Endometrial microvascular endothelial cells (primary cell): ENCODE results near the gene ADAP1. TPM values are rescaled to one million over a fixed set of nuclear protein-coding genes. Genes with fewer than 3 reads are reported as not detected.

Experiments
- in situ Hi-C: cut with HindIII; loops from 2 replicates; pipeline ENCODE4 v1.10.0; 2017; ENCODE audit warnings: low sequenced_read_pairs, low pct_unique_long_range_greater_than_20kb; ENCODE audit errors: inconsistent ontology term
- total RNA-seq: library from RNA; depleted of rRNA; stranded (reverse); fragments of >200 nt; gene quantifications from one replicate; pipeline ENCODE4 v1.2.3, GENCODE V29; 2015; ENCODE audit errors: inconsistent ontology term

Gene ADAP1
- total RNA-seq, 1 donor from 2014 or later: 6.4 TPM

DNA sequence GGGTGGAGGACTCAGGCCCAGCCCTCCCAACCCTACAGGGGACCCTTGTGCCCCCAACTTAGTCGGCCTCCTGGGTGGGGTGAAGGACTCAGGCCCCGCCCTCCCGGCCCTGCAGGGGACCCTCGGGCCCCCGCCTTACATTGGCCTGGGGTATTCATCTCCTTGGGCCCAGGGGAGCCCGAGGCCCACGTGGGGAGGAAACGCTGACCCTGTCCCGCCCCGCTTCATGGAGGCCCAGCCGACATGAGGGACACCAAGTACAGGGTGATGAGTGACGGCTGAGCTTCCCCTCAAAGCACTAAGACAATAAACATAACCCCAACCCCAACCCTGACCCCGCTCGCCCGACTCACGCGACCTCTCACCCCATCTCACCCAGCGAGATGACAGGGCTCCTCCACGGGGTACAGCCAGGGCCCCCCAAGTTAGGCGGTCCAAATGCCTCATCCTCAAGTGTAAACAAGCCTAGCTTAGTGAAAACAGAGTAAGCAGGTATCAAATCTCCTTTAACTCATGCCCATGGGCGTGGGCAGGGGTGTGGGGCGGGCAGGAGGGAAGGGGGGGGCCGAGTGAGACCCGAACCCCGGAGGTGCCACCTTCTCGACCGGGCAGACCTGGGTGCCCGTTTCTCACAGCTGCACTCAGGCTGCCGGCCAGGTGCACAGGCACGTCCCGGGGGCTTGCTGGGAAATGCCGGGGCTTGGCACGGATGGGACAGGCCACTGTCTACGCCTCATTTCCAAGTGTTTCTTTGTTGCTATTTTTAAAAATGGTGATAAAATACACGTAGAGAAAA, 36.7 kb upstream of the ADAP1 start:
- in situ Hi-C loops: no loop called here

- in situ Hi-C loops: no loop called here
Observed at GRCh38 chr7:990352-990932, 36.0 kb upstream of the ADAP1 start.

GRCh38 chr7:988963-989529, 34.6 kb upstream of the ADAP1 start:
- in situ Hi-C loops: no loop called here

DNA sequence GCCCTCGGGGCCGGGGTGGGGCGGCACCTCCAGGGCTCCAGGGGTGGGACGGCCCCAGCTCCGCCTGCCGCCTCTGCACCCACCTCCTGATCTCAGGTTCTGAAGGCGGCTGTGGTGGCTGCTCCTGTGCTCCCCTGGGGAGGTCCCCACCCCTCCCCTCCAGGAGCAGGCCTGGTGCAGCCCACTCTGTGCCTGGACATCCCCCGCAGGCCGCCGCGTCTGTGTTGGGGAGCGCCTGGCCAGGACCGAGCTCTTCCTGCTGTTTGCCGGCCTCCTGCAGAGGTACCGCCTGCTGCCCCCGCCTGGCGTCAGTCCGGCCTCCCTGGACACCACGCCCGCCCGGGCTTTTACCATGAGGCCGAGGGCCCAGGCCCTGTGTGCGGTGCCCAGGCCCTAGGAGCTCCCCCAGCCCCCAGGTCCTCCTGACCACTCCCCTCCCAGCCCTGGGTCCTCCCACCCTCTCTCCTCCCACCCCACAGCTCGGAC, 34.0 kb upstream of the ADAP1 start:
- in situ Hi-C loops: no loop called here

GRCh38 chr7:987909-988308, 33.4 kb upstream of the ADAP1 start:
- in situ Hi-C loops: no loop called here

DNA sequence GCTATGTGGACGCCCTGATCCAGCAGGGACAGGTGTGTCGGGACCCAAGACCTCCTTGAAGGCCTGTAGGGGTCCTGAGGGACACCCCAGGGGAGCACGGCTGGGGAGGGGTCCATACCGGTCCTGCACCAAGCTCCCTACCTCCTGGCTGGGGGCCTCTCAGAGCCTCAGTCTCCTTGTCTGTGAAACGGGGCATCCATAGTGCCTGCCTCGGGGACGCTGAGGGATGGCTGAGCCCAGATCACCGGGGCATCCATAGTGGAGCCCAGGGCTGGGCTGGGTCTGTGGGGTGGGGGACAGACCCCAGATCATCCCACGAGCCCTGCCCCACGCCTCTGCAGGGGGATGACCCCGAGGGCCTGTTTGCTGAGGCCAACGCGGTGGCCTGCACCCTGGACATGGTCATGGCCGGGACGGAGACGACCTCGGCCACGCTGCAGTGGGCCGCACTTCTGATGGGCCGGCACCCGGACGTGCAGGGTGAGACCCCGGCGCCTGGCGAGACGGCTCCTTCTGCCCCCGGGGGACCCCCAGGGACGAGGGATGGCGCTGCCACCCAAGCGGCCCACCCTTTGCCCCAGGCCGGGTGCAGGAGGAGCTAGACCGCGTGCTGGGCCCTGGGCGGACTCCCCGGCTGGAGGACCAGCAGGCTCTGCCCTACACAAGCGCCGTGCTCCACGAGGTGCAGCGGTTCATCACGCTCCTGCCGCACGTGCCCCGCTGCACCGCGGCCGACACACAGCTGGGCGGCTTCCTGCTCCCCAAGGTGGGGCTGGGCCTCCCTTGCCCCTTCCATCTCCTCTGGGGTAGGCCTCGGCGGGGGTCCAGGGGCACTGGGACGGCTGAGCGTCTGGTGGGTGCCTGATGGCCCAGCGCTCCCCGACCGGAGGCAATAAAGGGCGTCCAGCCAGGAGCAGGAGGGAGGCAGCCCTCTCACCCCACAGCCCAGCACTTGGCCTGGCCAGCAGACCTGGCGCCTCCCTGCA, 32.6 kb upstream of the ADAP1 start:
- in situ Hi-C loops: no loop called here

- in situ Hi-C loops: no loop called here
Observed at GRCh38 chr7:985915-986741, 31.6 kb upstream of the ADAP1 start.

- in situ Hi-C loops: no loop called here
Observed at GRCh38 chr7:985127-985416, 30.6 kb upstream of the ADAP1 start.

DNA sequence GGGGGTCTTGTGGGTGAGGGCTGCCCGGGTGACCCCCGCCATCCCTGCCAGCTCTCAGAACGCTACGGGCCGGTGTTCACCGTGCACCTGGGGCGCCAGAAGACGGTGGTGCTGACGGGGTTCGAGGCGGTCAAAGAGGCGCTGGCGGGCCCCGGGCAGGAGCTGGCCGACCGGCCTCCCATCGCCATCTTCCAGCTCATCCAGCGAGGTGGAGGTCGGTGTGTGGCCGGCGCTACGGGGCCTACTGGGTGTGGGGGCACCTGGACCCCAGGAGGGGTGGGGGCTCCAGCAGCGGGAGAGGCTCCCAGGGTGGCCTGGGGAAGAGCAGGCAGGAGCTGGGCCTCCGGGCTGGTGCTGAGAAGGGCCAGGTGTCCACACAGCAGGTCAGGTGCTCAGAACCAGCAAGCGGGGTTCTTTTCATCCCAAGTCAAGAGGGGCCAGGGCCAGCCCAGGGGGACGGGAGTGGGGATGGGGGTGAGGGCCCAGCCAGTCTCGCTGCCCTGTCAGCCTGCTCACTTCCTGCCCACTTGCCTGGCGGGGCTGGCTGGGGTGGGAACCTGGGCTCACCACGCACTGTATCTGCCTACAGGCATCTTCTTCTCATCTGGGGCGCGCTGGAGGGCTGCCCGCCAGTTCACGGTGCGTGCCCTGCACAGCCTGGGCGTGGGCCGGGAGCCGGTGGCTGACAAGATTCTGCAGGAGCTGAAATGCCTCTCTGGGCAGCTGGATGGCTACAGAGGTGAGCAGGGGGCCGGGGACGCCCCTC, 30.1 kb upstream of the ADAP1 start:
- in situ Hi-C loops: no loop called here

GRCh38 chr7:983616-984071, 29.2 kb upstream of the ADAP1 start:
- in situ Hi-C loops: no loop called here

DNA sequence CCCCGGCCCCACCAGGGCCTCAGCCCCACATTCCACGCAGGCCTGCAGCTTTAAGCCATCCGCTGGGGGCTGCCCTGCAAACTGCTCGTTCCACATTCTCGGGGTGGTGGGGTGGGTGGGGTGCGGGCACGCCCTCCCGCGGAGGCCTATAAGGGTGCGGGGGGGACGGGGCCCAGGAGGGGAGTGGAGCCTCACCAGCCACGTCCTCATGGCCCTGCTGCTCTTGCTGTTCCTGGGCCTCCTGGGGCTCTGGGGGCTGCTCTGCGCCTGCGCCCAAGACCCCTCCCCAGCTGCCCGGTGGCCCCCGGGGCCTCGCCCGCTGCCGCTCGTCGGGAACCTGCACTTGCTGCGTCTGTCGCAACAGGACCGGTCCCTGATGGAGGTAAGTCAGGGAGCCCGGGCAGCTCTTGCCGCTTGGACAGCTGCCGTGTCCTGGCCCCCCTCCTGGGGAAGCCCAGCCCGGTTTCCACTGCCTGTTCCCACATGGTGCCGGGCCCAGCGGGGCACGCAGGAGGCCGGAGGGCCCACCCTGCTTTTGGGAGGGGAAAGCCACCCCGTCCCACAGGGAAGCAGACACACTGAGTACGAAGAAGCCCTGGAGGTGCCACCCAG, 28.6 kb upstream of the ADAP1 start, which contains the start of gene CYP2W1:
Gene CYP2W1 (plus strand): TSS at position 178 of the 612 bp plus-strand sequence. CDS start 31 bp downstream, at position 209.
- in situ Hi-C loops: no loop called here

DNA sequence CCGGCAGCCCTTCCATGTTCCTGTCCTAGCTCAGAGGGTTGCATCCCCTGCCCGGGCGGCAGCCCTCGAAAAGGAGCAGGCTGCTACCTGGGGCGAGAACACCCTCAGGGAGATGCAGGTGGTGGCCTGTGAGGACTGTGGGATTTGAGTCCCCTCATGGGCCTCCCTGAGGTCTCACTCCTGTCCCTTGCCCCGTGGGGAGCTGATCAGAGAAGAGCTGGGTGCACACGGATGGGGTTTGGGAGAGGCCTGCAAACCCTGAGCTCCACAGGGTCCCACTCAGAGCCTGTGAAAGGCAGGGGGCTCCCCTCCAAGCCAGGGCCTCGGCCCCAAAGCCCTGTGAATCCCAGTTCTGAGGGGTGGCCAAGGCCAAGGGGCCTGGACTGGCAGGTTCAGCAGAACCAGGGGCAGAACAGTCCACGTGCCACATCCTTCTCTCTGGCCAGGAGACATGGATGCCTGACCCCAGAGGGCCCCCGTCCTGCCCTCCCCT, 28.1 kb upstream of the ADAP1 start:
- in situ Hi-C loops: no loop called here

DNA sequence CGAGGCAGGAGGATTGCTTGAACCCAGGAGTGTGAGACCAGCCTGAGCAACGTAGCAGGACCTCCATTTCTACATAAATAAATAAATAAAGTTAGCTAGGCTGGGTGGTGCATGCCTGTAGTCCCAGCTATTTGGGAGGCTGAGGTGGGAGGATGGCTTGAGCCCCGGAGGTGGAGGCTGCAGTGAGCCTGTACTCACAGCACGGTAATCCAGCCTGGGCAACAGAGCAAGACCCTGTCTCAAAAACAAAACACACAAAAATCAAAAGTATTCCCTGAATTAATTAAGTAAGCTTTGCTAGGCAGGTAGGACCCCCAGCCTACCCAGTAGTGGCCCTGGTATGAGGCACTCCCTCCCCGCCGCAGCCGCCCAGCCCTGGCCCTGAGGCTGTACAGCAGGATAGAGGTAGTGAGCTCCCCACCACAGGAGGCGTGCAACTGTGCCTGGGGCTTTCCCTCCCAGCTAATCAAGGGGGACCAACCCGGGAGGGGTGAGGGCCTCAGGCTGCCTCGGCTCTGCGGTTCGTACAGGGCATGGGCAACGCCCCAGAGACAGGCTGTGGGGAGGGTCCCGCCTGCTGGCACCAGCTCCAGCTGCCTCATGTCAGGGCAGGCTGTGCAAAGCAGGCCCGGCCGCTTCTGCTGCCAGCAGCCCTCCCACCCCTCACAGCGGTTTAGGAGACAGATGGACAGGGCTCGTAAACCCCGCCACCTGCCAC, 27.5 kb upstream of the ADAP1 start:
- in situ Hi-C loops: no loop called here

- in situ Hi-C loops: loop anchor here (10.0 kb wide), 1 partner anchor 65 kb away; the partner anchor contains the start of gene GPR146
Observed at GRCh38 chr7:979886-980571, 25.5 kb upstream of the ADAP1 start.

DNA sequence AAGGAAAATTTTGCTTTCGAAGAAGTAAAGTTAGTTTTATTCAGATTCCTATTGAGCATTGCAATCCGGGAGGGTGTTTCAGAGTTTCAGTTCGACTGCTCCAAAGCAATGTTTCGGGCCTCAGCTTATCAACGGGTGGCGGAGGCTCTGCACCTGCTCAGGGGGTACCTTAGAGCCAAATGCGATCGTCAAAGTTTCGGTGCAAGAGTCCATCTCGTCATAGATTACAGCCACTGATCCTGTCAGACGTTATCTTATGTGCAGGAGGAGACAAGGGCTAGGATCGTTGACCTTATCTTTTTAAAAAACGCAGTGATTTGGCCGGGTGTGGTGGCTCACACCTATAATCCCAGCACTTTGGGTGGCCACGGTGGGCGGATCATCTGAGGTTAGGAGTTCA, 24.7 kb upstream of the ADAP1 start:
- in situ Hi-C loops: loop anchor here (10.0 kb wide), 1 partner anchor 66 kb away; the partner anchor contains the start of gene GPR146
